SK-N-SH (cell line): Measurements from ENCODE around the gene TKTL2. TPM values are rescaled to one million over a fixed set of nuclear protein-coding genes. Genes with fewer than 3 reads are reported as not detected.

Experiments
- CTCF ChIA-PET: fragments of 300-600, 350-600 bp; formaldehyde crosslinking; extraction: SDS; loops from one replicate; lab custom pipeline; 2021; lab: Yijun Ruan, JAX
- POLR2A ChIA-PET: fragments of 350-600 bp; sonication (Branson Sonifier 250); formaldehyde crosslinking; extraction: SDS; loops from one replicate; lab custom pipeline; 2020; ENCODE audit warnings: antibody characterized with exemption, inconsistent platforms; lab: Yijun Ruan, JAX
- DNase-seq: peaks from one replicate; pipeline ENCODE4 v3.0.0; 2012
- H2AFZ ChIP-seq: fragments of 200-600 bp; sonication (generic); 2 replicates; pipeline ENCODE4 v1.8.1; 2016; ENCODE audit warnings: antibody characterized with exemption, mild to moderate bottlenecking, low read depth
- H3F3A ChIP-seq: fragments of 200-600 bp; sonication (generic); replicated peaks from 2 replicates; pipeline ENCODE3; 2016; ENCODE audit warnings: antibody characterized with exemption, mild to moderate bottlenecking; ENCODE audit not compliant: insufficient read depth
- H3K27ac ChIP-seq, 2 experiments: fragments of 200-500 bp in 1 of 2; fragments of 200-600 bp in 1 of 2; sonication (Bioruptor generic) in 1 of 2; sonication (generic), shearing (Covaris generic) in 1 of 2; 2 replicates each; pipeline versions ENCODE4 v1.5.1 to v1.6.1; 2014 to 2016; ENCODE audit warnings: low read depth in 2 of 2, inconsistent platforms in 1 of 2, low read length in 1 of 2, mild to moderate bottlenecking in 1 of 2, mixed read lengths in 1 of 2
- H3K27me3 ChIP-seq: fragments of 200-600 bp; sonication (generic), shearing (Covaris generic); 2 replicates; pipeline ENCODE4 v1.6.1; 2016; ENCODE audit warnings: mixed run types; ENCODE audit not compliant: insufficient read depth
- H3K36me3 ChIP-seq, 2 experiments: fragments of 200-500 bp in 1 of 2; fragments of 200-600 bp in 1 of 2; sonication (Bioruptor generic) in 1 of 2; sonication (generic) in 1 of 2; replicated peaks in 1 of 2; 2 replicates each; pipeline versions ENCODE3 to v1.5.1; 2014 to 2016; ENCODE audit warnings: low read length in 1 of 2, mild to moderate bottlenecking in 1 of 2; ENCODE audit not compliant: insufficient read depth in 2 of 2, control insufficient read depth in 1 of 2
- H3K4me1 ChIP-seq, 2 experiments: fragments of 200-500 bp in 1 of 2; fragments of 200-600 bp in 1 of 2; sonication (Bioruptor generic) in 1 of 2; sonication (generic), shearing (Covaris generic) in 1 of 2; 2 replicates each; pipeline versions ENCODE4 v1.5.1 to v1.6.1; 2014 to 2016; ENCODE audit warnings: low read depth in 1 of 2, low read length in 1 of 2, mixed run types in 1 of 2; ENCODE audit not compliant: insufficient read depth in 2 of 2, control insufficient read depth in 1 of 2
- H3K4me2 ChIP-seq: fragments of 200-600 bp; sonication (generic), shearing (Covaris generic); 2 replicates; pipeline ENCODE4 v1.6.1; 2017; ENCODE audit warnings: mixed run types
- H3K4me3 ChIP-seq, 2 experiments: fragments of 200-500 bp in 1 of 2; fragments of 200-600 bp in 1 of 2; sonication (Bioruptor generic) in 1 of 2; sonication (generic), shearing (Covaris generic) in 1 of 2; 2 replicates each; pipeline versions ENCODE4 v1.5.1 to v1.8.1; 2014 to 2016; ENCODE audit warnings: low read depth in 2 of 2, inconsistent platforms in 1 of 2, low read length in 1 of 2, mild to moderate bottlenecking in 1 of 2, mixed read lengths in 1 of 2, moderate library complexity in 1 of 2
- H3K79me2 ChIP-seq: fragments of 200-600 bp; sonication (generic); 2 replicates; pipeline ENCODE4 v1.8.1; 2017; ENCODE audit warnings: mild to moderate bottlenecking; ENCODE audit not compliant: insufficient read depth
- H3K9ac ChIP-seq: fragments of 200-600 bp; sonication (generic); 2 replicates; pipeline ENCODE4 v1.6.1; 2017; ENCODE audit warnings: mixed run types
- H3K9me2 ChIP-seq: fragments of 200-600 bp; sonication (generic); 2 replicates; pipeline ENCODE4 v1.6.1; 2017; ENCODE audit warnings: mixed run types
- H3K9me3 ChIP-seq: fragments of 200-600 bp; sonication (generic); 2 replicates; pipeline ENCODE4 v1.6.1; 2017; ENCODE audit warnings: mixed run types, mild to moderate bottlenecking, moderate library complexity
- H4K20me1 ChIP-seq: fragments of 200-600 bp; sonication (generic); 2 replicates; pipeline ENCODE4 v1.6.1; 2017; ENCODE audit warnings: mild to moderate bottlenecking, mixed run types; ENCODE audit not compliant: insufficient read depth
- CHD2 ChIP-seq: fragments of 150-350 bp; IDR thresholded peaks from 2 replicates; pipeline ENCODE4 v1.6.1; 2018; ENCODE audit warnings: low read length; ENCODE audit not compliant: partially characterized antibody
- ELF1 ChIP-seq: IDR thresholded peaks from 2 replicates; pipeline ENCODE4 v1.4.0; 2012
- FOSL2 ChIP-seq: IDR thresholded peaks from 2 replicates; pipeline ENCODE4 v1.4.0; 2012; ENCODE audit warnings: low read depth, mild to moderate bottlenecking, moderate library complexity, borderline replicate concordance
- FOXJ3 ChIP-seq: sonication (generic); formaldehyde crosslinking; IDR thresholded peaks from 2 replicates; pipeline ENCODE4 v1.5.1; 2020; ENCODE audit warnings: mild to moderate bottlenecking, missing genetic modification reagents
- GABPA ChIP-seq: IDR thresholded peaks from 2 replicates; pipeline ENCODE4 v1.4.0; 2012; ENCODE audit warnings: low read depth, mild to moderate bottlenecking
- JUND ChIP-seq: IDR thresholded peaks from 2 replicates; pipeline ENCODE4 v1.4.0; 2012
- MXI1 ChIP-seq: IDR thresholded peaks from 2 replicates; pipeline ENCODE4 v1.6.1; 2012; ENCODE audit warnings: mild to moderate bottlenecking, low read depth, low read length, improper control_type of control experiment
- NFIC ChIP-seq: IDR thresholded peaks from 2 replicates; pipeline ENCODE4 v1.4.0; 2012; ENCODE audit warnings: borderline replicate concordance
- NRF1 ChIP-seq: IDR thresholded peaks from 2 replicates; pipeline ENCODE4 v1.6.1; 2012; ENCODE audit warnings: low read depth, mild to moderate bottlenecking, low read length
- RAD21 ChIP-seq: IDR thresholded peaks from 2 replicates; pipeline ENCODE4 v1.6.1; 2012; ENCODE audit warnings: mild to moderate bottlenecking, low read length
- RFX5 ChIP-seq: IDR thresholded peaks from 2 replicates; pipeline ENCODE4 v1.6.1; 2012; ENCODE audit warnings: mild to moderate bottlenecking, improper control_type of control experiment, low read length
- WGBS: methylation state at CpG from one replicate; pipeline ENCODE4 v1.1.6; 2017; ENCODE audit warnings: low lambda C conversion rate; 5-methylcytosine and 5-hydroxymethylcytosine counted together
- polyA plus RNA-seq, 3 experiments: library from polyadenylated mRNA; depleted of rRNA; stranded (reverse); fragments of >200 nt; gene quantifications; 2 replicates each; pipeline ENCODE4 v1.2.3, GENCODE V29; 2012
- TF ChIP-seq, protein P1 (sequence below): IDR thresholded peaks from 2 replicates; pipeline ENCODE4; 2012
- TF ChIP-seq, protein P2 (sequence below): fragments of 200-600 bp; sonication (generic); IDR thresholded peaks from 2 replicates; pipeline ENCODE4 v1.6.1; 2017; ENCODE audit warnings: antibody characterized with exemption, mild to moderate bottlenecking, moderate library complexity
- TF ChIP-seq, protein P3 (sequence below): fragments of 150-350 bp; IDR thresholded peaks from 2 replicates; pipeline ENCODE4 v1.6.1; 2016; ENCODE audit warnings: mild to moderate bottlenecking, low read depth, low read length

TKTL2 gene
- polyA plus RNA-seq, 1 of the 3 experiments (the other 2 are of a cell fraction), result not detected

DNA sequence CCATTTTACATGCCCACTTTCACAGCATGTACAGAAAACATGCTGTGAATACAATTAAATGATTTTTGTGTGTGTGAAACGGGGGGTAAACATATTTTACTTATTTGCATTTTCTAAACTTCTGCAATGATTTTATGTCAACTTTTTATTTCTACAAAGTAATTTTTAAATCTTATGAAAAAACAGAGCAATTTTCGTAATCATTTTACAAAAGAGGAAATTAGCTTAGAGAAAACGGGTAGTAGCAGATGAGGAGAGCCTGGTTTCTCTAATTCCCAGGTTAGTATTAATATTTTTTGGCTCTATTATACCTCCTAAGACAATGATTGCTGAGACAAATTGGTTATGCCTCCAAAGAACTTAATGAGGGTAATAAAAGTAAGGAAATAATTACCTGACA is 3.2 kb downstream of the TKTL2 start:
- Histone ChIP-seq H3K27ac (no peak overlapping the region), H3K27me3 (peaks cover 27% of the 10 kb centered on the region; the same call in 1 of the 2 replicates), H3K36me3 (no peaks in the 10 kb centered on the region), H3K9me2 (no peaks in the 10 kb centered on the region), H3F3A (no peaks in the 10 kb centered on the region), H3K4me1 (no peaks in the 10 kb centered on the region), H3K4me2 (no peak overlapping the region), H4K20me1 (no peaks in the 10 kb centered on the region), H3K9ac (no peak overlapping the region), H3K9me3 (no peaks in the 10 kb centered on the region), H3K79me2 (no peaks in the 10 kb centered on the region), H2AFZ (no peak overlapping the region), H3K4me3 (no peak overlapping the region)
- TF ChIP-seq CHD2 (no peak), GABPA (no peak), MXI1 (no peak), RAD21 (no peak), NRF1 (no peak), JUND (no peak), ELF1 (no peak), RFX5 (no peak), FOXJ3 (CRISPR knock-in tag) (no peak)
- TF ChIP-seq, protein P1, sequence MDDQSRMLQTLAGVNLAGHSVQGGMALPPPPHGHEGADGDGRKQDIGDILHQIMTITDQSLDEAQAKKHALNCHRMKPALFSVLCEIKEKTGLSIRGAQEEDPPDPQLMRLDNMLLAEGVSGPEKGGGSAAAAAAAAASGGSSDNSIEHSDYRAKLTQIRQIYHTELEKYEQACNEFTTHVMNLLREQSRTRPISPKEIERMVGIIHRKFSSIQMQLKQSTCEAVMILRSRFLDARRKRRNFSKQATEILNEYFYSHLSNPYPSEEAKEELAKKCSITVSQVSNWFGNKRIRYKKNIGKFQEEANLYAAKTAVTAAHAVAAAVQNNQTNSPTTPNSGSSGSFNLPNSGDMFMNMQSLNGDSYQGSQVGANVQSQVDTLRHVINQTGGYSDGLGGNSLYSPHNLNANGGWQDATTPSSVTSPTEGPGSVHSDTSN, result no peak
- TF ChIP-seq, protein P2, sequence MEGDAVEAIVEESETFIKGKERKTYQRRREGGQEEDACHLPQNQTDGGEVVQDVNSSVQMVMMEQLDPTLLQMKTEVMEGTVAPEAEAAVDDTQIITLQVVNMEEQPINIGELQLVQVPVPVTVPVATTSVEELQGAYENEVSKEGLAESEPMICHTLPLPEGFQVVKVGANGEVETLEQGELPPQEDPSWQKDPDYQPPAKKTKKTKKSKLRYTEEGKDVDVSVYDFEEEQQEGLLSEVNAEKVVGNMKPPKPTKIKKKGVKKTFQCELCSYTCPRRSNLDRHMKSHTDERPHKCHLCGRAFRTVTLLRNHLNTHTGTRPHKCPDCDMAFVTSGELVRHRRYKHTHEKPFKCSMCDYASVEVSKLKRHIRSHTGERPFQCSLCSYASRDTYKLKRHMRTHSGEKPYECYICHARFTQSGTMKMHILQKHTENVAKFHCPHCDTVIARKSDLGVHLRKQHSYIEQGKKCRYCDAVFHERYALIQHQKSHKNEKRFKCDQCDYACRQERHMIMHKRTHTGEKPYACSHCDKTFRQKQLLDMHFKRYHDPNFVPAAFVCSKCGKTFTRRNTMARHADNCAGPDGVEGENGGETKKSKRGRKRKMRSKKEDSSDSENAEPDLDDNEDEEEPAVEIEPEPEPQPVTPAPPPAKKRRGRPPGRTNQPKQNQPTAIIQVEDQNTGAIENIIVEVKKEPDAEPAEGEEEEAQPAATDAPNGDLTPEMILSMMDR, result no peak
- ChIA-PET POLR2A (no interaction called here), CTCF (interaction anchor here (0.7 to 2.7 kb wide), 4 partner anchors 9 to 80 kb away, joined by 3 to 12 read pairs (median 4); no protein-coding TSS in a partner anchor)
- DNase-seq, result no peak
- 1% methylated on average over 3 of the region's 3 CpGs for WGBS

DNA sequence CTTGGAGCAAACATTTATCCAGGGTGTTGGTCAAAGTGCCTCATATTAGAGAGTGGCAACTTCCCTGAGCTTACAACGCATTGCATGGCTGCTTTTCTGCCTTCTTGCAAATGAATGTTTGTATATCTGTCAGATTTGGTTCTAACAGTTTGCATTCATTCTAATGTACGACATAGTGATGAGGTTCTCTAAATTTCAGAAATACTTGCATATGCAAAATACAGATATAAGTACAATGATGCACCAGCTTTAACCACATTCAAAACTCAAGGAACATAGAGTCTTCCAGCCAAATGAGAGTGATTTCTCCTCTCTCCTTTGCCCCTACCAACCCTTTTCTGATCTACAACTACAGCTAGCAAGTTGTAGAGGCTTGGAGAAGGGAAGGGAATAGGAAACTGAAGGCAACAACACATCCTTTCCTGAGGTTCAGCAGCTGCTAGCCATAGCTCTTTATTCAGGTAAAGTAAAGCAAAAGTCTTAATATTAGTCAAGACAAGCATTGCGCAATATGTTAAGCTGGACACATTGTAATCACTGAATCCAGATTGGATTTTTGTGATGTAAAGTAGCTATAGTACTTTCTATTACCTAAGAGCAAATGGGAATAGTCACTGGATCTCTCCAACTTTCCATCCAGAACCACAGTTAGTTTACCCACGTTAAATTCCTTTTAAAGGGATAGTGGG is 6.3 kb downstream of the TKTL2 start:
- Histone ChIP-seq H3K9ac (no peak overlapping the region), H2AFZ (no peak overlapping the region), H3K27me3 (peaks cover 22% of the 10 kb centered on the region; the same call in 1 of the 2 replicates), H3K9me2 (no peaks in the 10 kb centered on the region), H3K4me3 (no peak overlapping the region), H3K36me3 (no peaks in the 10 kb centered on the region), H3K4me2 (no peak overlapping the region), H3K79me2 (no peaks in the 10 kb centered on the region), H3F3A (no peaks in the 10 kb centered on the region), H3K4me1 (no peaks in the 10 kb centered on the region), H4K20me1 (no peaks in the 10 kb centered on the region), H3K27ac (no peak overlapping the region), H3K9me3 (no peaks in the 10 kb centered on the region)
- ChIA-PET CTCF (interaction anchor here (0.7 to 2.2 kb wide), 5 partner anchors 8 to 89 kb away, joined by 3 to 9 read pairs (median 4); no protein-coding TSS in a partner anchor), POLR2A (no interaction called here)
- WGBS, result 26% methylated on average over 4 of the region's 4 CpGs
- TF ChIP-seq FOSL2, result no peak
- no peak for TF ChIP-seq NFIC
- TF ChIP-seq, protein P3, sequence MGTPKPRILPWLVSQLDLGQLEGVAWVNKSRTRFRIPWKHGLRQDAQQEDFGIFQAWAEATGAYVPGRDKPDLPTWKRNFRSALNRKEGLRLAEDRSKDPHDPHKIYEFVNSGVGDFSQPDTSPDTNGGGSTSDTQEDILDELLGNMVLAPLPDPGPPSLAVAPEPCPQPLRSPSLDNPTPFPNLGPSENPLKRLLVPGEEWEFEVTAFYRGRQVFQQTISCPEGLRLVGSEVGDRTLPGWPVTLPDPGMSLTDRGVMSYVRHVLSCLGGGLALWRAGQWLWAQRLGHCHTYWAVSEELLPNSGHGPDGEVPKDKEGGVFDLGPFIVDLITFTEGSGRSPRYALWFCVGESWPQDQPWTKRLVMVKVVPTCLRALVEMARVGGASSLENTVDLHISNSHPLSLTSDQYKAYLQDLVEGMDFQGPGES, result no peak
- DNase-seq, result no peak
